RCC 7860 (cell line): ENCODE results near the gene CLTB.
A peak's percentile ranks its signal among the peaks of the same experiment; 100 is the strongest.
"Not testable (repeated sequence)": the region's sequence is repeated elsewhere in the genome, so short reads cannot be mapped to it uniquely, and the experiment has no call there.

ENCODE experiments used
- DNase-seq: peaks from one replicate; pipeline ENCODE4 v3.0.0-alpha.2; 2015; ENCODE audit warnings: low spot score
- FAIRE-seq: peaks from 2 replicates; lab custom pipeline; 2012; peaks lifted over from hg19 to GRCh38; lab: Jason Lieb, UNC

The CLTB gene

DNA sequence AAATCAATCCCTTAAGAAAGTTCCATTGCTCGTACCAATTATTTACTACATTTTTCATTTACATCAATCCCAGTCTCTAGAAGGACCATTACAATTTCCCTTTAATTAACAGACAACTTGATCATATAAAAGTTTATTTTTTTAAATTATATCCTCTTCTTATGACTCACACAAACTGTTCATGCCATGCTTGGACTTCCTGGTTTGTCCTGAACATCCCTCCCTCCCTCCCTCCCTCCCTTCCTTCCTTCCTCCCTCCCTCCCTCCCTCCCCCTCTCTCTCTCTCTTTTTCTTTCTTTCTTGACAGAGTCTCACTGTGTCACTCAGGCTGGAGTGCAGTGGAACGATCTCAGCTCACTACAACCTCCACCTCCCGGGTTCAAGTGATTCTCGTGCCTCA is 11.6 kb upstream of the CLTB start:
- FAIRE-seq (no peak), DNase-seq (no peak)

DNA sequence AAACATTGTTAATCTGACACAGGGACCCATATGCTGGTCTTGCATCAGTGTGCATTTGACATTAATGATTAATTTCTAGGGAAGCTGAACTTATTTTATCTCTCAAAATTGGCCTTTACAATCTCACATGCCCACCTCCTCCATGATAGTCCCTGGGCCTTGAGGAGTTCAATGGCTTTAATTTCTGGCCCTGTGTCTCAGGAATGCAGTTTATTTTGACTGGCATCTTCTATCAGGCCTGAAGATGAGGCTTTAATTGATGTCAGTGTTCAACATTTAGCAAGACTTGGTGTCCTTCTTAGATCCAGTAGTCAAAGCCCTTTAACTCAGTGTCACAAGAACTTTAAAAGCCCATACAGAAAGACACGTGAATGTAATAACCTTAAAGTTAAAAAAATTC is 10.5 kb upstream of the CLTB start:
- no peak for DNase-seq
- FAIRE-seq: no peak

DNA sequence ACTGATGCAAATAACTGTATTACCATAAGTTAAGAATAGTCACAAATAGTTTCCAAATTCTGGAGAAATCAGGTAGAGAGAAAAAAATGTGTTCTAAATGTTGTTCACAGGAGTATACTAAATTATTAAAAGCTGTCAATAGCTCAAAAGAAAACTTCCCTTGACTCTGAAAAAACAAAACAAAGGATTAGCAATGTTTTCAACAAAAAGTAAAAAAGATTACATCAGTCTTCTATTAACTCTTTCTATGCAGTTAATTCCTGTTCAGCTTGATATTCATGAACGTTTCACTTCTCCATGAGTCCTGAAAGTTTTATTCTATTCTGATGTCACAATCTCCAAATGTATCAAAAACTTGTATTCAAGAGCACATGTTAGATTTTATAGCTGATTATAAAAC is 9.5 kb upstream of the CLTB start:
- no peak for FAIRE-seq
- DNase-seq: no peak

DNA sequence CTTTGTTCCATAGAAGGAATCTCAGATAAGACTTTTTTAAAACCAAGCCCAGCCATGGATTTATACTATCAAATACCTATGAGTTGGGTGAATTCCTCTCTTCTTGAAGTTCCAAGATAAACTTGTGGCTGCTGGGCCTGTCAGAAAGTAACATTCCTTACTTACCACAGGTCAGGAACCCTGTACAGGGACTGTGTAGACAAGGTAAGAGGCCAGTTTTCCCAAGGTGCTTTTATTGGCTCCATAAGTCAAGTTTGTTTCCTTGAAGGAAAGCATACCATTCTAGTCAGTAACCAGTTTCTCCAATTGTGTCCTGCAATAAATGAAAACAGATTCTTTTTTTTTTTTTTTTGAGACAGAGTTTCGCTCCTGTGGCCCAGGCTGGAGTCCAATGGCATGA is 8.8 kb upstream of the CLTB start:
- DNase-seq (no peak), FAIRE-seq (no peak)

DNA sequence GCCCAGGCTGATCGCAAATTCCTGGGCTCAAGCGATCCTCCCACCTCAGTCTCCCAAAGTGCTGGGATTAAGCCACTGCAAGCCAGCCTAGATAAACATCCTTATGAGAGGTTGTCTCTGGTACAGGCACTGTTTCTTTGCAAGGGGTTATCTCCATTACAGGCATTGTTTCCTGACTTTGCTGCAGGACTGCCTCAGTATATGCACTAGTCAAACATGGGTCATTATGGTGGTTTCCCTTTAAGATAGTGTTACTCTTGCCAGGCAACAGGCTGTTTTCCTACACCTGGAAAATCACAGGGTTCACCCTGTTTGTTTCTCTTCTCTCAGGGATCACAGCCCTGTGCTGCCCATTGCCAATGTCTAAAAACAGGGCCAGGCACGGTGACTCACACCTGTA is 7.8 kb upstream of the CLTB start:
- DNase-seq: no peak

DNA sequence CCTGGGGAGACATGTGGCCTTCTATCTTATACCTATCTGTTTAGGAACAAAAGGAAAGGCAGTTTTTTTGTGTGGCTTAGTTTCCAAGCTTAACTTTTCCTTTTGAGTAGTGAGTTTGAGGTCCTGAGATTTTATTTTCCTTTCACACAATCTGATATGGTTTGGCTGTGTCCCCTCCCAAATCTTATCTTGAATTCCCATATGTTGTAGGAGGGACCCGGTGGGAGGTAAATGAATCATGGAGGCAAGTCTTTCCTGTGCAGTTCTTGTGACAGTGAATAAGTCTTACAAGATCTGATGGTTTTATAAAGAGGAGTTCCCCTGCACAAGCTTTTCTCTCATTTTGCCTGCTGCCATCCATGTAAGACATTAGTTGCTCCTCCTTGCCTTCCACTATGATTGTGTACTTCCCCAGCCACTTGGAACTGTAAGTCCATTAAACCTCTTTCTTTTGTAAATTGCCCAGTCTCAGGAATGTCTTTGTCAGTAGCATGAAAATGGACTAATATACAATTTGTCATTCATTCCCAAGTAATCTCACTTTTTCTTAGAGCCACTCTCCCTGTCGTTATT is 4.7 kb upstream of the CLTB start:
- FAIRE-seq: no peak
- no peak for DNase-seq

More for the DNA sequence above, 7.8 kb upstream of the CLTB start:
- no peak for FAIRE-seq

DNA sequence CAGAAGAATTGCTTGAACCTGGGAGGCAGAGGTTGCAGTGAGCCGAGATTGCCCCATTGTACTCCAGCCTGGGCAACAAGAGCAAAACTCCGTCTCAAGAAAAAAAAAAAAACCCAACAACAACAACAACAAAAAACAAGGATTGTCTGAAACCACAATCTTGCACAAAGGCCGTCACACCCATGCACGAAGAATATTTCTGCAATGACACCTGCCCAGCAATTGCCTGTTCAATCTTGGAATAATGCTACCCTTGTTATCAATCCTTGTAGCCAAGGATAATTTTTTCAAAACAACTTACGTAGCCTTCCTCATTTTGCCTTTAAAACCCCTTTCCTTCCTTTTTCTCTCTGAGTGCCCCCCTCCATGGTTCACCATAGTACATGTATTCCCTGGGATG is 3.7 kb upstream of the CLTB start:
- FAIRE-seq: no peak
- DNase-seq: no peak

DNA sequence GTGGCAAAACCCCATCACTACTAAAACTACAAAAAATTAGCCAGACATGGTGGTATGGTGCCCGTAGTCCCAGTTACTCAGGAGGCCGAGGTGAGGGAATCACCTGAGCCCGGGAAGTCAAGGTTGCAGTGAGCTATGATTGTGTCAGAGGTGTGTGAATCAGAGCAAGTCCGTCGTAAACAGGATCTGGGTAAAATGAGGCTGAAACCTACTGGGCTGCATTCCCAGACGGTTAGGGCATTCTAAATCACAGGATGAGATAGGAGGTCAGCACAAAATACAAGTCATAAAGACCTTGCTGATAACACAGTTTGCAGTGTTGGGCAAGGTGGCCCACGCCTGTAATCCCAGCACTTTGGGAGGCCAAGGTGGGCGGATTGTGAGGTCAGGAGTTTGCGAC is 1.9 kb upstream of the CLTB start:
- peak; percentile 63 for DNase-seq
- FAIRE-seq: no peak

DNA sequence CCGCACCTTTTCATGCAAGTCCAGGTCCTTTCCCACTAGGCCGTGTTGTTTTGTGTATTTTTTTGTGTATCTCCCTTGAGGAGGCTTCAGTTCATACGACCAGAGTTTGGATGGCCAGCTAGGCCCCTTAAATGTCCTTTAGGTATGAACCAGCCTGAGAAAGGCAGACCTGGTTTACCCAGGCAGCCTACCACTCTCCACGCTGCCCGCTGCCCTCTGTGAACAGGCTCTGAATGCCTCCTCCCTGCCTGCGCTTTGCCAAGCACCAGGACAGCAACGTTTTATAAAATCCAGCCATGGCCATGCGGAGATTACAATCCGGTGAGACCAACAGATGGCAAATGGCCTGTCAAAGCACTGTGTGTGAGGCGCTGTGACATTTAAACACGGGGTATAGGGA is 626 bp upstream of the CLTB start:
- FAIRE-seq (no peak), DNase-seq (no peak)

DNA sequence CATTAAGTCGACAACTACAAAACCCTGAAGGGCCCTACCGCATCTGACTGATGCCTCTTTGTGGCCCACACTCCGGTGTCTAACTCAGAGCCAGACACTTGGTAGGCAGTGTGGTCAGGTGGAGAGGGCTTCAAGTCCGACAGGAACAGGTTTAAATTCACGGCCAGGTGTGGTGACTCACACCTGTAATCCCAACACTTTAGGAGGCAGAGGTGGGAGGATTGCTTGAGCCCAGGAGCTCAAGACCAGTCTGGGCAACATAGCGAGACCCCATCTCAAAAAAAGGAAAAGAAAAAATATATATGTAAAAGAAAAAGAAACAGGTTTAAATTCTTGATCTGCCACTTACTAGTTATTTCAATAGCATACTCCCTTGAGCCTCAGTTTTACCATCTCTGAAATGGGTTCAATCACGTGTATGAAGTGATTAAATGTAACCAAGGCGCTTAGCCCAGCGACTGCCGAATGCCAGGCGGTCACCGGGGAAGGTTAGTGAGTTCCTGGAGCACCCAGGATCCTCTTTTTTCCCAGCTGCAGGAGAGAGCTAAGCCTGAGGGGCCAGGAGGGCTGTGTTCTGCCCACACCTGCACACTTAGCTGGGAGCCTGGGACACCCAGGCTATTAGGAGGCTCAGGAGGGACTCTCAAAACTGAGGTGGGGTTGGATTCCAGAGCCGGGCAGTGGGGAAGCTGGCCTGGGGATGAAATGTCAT is 943 bp downstream of the CLTB start:
- FAIRE-seq (no peak), DNase-seq (no peak)

DNA sequence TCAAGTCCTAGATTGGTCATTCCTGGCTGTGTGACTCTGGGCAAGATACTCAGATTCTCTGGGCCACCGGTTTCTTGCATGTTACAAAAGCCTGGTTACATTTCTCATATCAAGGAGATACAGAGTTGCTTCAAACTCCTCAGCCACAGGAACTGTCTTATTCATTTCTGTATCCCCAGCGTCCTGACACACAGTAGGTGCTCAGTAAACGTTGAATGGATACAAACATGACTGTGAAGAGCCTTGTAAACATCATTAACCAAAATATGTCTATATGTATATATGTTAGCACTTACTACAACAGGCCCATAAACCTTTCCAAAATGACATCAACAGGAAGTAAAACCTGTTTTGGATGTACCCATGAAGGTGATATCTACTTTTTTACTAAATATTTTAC is 1.6 kb downstream of the CLTB start:
- DNase-seq: no peak
- no peak for FAIRE-seq

DNA sequence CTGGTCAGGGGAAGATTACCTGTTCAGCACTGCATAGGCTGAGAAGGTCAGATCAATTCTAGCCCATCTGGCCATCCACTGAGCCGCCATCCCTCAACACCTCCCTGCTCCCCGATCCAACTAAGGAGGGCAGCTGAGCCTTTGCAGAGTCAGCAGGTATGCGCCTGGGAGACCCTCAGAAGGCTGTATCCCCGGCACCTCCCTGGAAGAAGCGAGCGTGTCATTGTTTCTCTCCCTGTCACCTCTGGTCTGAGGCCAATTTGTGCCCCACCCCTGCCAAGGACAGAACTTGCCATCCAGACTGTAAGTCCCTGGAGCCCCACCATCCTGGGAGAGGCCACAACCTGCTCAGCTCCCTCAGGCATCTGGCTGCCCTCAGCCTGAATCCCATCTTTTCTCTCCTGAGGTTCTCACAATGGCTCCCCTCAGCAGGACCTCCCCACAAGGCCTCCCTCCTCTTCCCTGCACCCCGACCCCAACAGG is 2.6 kb downstream of the CLTB start:
- DNase-seq (no peak), FAIRE-seq (no peak)

DNA sequence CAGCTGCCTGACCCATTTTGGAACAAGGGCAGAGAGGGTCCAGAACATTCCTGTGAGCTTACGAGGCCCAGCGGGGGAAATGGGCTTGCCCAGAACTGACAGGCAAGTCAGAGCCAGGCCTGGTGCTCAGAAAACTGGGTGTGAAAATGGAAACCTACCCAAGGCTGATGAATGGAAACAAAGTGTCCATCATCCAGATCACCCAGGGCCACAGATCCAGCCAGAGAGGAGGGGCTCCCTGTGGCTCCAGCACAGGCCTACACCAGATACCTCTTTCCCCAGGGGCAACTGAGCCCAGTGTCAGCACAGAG is 3.1 kb downstream of the CLTB start:
- FAIRE-seq: no peak

DNA sequence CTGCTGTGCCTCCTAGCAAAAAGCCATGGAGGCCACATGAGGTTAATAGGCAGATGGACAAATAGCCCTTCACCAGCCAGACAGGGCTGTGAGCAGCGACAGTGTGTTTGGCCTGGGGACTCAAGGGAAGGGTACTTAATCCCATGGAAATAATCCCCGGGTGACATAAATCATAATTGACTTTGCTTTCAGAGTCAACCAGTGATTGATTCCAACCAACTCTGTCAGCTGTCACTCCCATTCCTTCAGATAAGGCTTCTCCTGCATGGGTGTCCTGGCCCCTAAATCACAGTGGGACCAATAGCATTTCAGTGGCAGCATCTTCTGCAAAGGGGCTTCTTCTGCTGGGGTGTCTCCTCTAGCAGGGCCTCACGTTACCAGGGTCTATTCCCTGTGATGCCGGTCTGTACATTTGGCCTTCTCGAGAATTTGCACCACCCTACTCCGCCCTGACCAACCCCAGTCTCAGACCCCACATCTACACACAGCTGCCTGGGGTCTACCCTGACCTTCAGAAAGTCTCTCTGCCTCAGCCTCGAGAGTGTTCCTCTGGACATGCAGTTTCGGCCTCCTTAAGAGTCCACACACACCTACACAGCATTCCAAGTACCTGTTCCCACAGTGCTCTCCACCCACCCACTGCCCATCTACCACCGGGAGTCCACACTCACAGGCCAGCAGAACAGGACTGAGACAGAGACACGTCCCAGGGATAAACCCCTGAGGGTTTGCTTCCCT is 3.7 kb downstream of the CLTB start:
- DNase-seq (no peak), FAIRE-seq (no peak)

More for the DNA sequence above, 3.1 kb downstream of the CLTB start:
- DNase-seq: no peak

DNA sequence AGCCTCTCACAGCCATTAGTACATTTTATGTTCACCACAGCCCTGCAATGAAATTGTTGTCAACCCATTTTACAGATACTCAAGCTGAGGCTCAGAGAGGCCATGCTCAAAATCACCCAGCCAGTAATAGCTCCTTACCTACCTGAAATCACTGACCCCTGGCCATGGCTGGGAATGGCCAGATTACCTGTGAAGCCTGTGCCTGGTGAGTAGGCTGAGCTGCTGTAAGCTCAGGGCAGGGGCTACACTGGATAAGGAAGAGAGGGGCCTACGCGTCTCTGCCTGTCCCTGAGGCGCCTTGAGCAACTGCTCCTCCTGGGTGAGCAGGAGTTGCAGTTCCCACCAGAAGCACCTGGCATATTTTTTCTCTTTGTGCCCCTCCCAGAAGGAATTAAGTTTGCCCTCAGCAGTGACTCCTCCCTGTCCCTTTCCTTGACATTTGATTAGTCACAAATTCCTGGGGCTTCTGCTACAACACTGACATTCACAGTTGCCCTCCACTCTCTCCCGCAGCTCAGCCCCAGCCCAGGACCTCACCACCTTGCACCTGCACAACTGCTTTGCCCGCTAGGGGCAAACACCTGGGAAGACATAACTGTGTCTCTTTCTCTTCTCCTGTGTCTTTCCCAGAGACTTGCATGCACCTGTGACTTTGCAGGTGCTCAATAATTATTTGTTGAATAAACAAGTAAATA is 5.7 kb downstream of the CLTB start:
- DNase-seq: no peak
- no peak for FAIRE-seq

DNA sequence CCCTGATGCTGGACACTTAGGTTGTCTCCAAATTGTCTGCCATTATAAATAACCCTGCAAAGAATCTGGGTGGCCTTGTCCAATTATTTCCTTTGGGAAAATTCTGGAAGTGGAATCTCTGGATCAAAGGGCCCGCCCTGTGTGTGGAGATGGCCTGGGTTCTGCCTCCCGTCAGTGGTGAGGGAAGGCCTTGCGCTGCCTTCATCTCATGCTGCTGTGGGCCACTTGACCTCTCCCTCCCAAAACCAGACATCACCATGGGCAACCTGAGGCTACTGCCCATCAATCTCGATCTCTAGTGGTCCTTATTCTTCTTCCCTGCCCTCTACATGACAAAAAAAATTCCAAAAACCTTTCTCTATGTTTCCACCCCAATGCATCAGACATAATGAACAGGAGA is 6.6 kb downstream of the CLTB start:
- DNase-seq: no peak

DNA sequence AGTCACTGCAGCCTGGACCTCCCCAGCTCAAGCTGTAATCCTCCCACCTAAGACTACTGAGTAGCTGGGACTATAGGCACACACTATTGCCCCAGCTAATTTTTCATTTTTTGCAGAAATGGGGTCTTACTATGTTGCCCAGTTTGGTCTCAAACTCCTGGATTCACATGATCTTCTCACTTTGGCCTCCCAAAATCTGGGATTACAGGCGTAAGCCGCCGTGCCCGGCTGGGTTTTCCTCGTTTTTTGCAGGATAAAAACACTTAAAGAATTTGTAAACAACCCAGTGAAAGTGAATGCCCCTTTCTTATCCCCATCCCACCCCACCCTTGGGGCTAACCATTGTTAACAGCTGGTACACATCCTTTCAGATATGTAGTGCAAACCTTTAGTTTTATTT is 7.7 kb downstream of the CLTB start:
- DNase-seq: no peak
- FAIRE-seq: no peak

More for the DNA sequence above, 6.6 kb downstream of the CLTB start:
- FAIRE-seq: no peak

DNA sequence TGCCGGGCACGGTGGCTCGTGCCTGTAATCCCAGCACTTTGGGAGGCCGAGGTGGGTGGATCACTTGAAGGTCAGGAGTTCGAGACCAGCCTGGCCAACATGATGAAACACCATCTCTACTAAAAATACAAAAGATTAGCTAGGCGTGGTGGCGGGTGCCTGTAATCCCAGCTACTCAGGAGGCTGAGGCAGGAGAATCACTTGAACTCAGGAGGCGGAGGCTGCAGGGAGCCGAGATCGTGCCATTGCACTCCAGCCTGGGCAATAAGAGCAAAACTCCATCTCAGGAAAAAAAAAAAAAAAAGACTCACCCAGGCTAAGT is 8.1 kb downstream of the CLTB start:
- not testable (repeated sequence) for DNase-seq, FAIRE-seq

DNA sequence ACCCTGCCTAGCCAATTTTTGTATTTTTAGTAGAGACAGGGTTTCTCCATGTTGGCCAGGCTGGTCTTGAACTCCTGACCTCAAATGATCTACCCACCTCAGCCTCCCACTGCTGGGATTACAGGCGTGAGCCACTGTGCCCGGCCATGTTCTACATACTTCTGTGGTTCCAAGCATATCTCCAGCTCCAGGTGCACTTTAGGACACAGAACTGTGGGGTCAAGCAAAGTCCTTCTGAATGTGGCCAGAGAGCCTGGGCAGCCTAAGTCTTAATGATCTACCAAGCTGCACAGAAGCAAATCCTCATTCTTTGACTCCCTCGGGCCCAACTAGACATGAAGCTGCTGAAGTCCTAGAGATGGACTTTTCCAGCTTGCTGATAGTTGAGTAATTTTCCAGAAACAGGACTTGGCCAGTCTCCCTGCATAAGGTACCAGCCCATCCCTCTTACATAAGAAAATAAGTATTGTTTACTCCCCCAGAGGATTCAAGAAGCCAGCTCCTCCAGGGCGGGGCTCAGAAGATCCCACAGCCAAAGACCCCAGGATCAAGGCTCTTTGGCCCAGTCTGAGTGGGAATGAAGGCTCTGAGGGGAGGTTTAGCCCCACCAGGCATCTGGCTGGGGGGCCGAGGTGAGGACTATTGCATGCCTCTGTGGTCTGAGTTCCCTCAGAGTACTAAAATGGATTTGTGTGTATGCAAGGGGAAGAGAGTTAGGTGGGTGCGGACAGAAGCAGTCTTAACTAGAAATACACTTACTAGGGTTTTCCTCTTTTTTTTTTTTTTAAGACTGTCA is 8.7 kb downstream of the CLTB start:
- no peak for FAIRE-seq
- DNase-seq: no peak

DNA sequence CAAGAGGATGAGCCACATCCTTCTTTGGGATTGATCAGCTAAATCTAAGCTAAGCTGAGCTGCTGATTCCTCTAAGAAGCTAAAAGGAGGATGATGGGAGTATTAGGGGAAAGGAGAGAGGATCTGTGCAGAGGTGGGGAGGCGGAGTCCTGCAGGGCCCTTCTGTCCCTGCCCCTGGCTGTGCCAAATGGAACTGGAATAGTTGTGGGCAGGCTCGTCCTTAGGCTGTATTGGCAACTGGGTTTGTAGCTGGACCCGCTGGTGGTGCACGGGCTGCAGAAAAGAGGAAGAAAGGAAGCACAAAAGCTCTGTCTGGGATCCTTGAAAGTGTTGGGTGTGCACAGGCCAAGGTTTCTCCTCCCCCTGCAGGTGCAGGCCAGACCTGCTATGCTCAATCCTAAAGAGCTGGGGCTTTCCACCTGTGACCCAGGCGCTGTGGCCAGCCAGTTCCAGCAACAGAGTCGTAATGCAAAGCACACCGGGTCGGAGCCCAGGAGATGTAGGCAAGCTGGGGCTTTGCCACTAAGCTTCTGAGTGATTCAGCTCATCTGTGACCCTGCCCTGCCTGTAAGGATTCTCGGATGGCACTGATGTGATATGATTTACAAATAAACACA is 9.8 kb downstream of the CLTB start:
- FAIRE-seq: no peak

More for the DNA sequence above, 9.8 kb downstream of the CLTB start:
- no peak for DNase-seq
